Measurements from ENCODE around the gene COQ8A.
"Not testable (repeated sequence)": the region's sequence is repeated elsewhere in the genome, so short reads cannot be mapped to it uniquely, and the experiment has no call there.

COQ8A gene

GRCh38 chr1:226952118-226952441, 12.0 kb downstream of the COQ8A start:
- no peak for DNase-seq
- Mint-ChIP-seq H3K27me3 (no peaks in the 10 kb centered on the region), H3K4me3 (no peak overlapping the region), H3K36me3 (peaks cover 4% of the 10 kb centered on the region), H3K4me1 (no peaks in the 10 kb centered on the region), H3K9me3 (peaks cover 10% of the 10 kb centered on the region), H3K27ac (no peak overlapping the region)
- CTCF ChIA-PET: no interaction called here

GRCh38 chr1:226953175-226953800, 13.2 kb downstream of the COQ8A start:
- CTCF ChIA-PET: no interaction called here
- Mint-ChIP-seq H3K4me3 (no peak overlapping the region), H3K4me1 (no peaks in the 10 kb centered on the region), H3K27ac (no peak overlapping the region), H3K27me3 (no peaks in the 10 kb centered on the region), H3K9me3 (peaks cover 19% of the 10 kb centered on the region), H3K36me3 (peaks cover 14% of the 10 kb centered on the region)
- no peak for DNase-seq

GRCh38 chr1:226954337-226954736, 14.2 kb downstream of the COQ8A start:
- H3K36me3 Mint-ChIP-seq: peaks cover 16% of the 10 kb centered on the region
- H3K27me3 Mint-ChIP-seq: no peaks in the 10 kb centered on the region
- no peak overlapping the region for H3K27ac Mint-ChIP-seq
- CTCF ChIA-PET: no interaction called here
- DNase-seq: no peak
- H3K4me3 Mint-ChIP-seq: no peak overlapping the region
- H3K4me1 Mint-ChIP-seq: no peaks in the 10 kb centered on the region
- peaks cover 26% of the 10 kb centered on the region for H3K9me3 Mint-ChIP-seq

- CTCF ChIA-PET: no interaction called here
- Mint-ChIP-seq H3K27ac (peak overlapping the region; percentile 2), H3K27me3 (no peaks in the 10 kb centered on the region), H3K4me1 (no peaks in the 10 kb centered on the region), H3K9me3 (peaks cover 30% of the 10 kb centered on the region), H3K36me3 (peaks cover 21% of the 10 kb centered on the region), H3K4me3 (no peak overlapping the region)
- DNase-seq: no peak
Measured at GRCh38 chr1:226954777-226955176, 14.7 kb downstream of the COQ8A start.

- Mint-ChIP-seq H3K36me3 (peaks cover 21% of the 10 kb centered on the region), H3K9me3 (peaks cover 31% of the 10 kb centered on the region)
- H3K4me1 Mint-ChIP-seq, H3K27ac Mint-ChIP-seq, CTCF ChIA-PET, H3K27me3 Mint-ChIP-seq, DNase-seq, H3K4me3 Mint-ChIP-seq: not testable (repeated sequence)
Measured at GRCh38 chr1:226955857-226956256, 15.8 kb downstream of the COQ8A start.

GRCh38 chr1:226956942-226957713, 17.0 kb downstream of the COQ8A start:
- no peak overlapping the region for H3K27ac Mint-ChIP-seq
- no peaks in the 10 kb centered on the region for H3K4me1 Mint-ChIP-seq
- H3K4me3 Mint-ChIP-seq: no peak overlapping the region
- peaks cover 21% of the 10 kb centered on the region for H3K36me3 Mint-ChIP-seq
- peaks cover 31% of the 10 kb centered on the region for H3K9me3 Mint-ChIP-seq
- DNase-seq: no peak
- CTCF ChIA-PET: no interaction called here
- no peaks in the 10 kb centered on the region for H3K27me3 Mint-ChIP-seq

GRCh38 chr1:226957714-226958113, 17.6 kb downstream of the COQ8A start:
- no peak overlapping the region for H3K27ac Mint-ChIP-seq
- no peak for DNase-seq
- no peaks in the 10 kb centered on the region for H3K4me1 Mint-ChIP-seq
- H3K36me3 Mint-ChIP-seq: peaks cover 21% of the 10 kb centered on the region
- H3K4me3 Mint-ChIP-seq: no peak overlapping the region
- H3K27me3 Mint-ChIP-seq: no peaks in the 10 kb centered on the region
- CTCF ChIA-PET: no interaction called here
- peaks cover 31% of the 10 kb centered on the region for H3K9me3 Mint-ChIP-seq

- Mint-ChIP-seq H3K27ac (no peak overlapping the region), H3K27me3 (no peaks in the 10 kb centered on the region), H3K4me1 (no peaks in the 10 kb centered on the region), H3K9me3 (peaks cover 31% of the 10 kb centered on the region), H3K36me3 (peaks cover 21% of the 10 kb centered on the region), H3K4me3 (no peak overlapping the region)
- CTCF ChIA-PET: no interaction called here
- no peak for DNase-seq
Measured at GRCh38 chr1:226958300-226958699, 18.2 kb downstream of the COQ8A start.

- DNase-seq: no peak
- Mint-ChIP-seq H3K36me3 (peaks cover 20% of the 10 kb centered on the region), H3K4me3 (no peak overlapping the region), H3K9me3 (peaks cover 27% of the 10 kb centered on the region), H3K27ac (no peak overlapping the region), H3K27me3 (no peaks in the 10 kb centered on the region), H3K4me1 (peaks cover 2% of the 10 kb centered on the region)
- CTCF ChIA-PET: no interaction called here
Measured at GRCh38 chr1:226960256-226960655, 20.2 kb downstream of the COQ8A start.

GRCh38 chr1:226960944-226961765, 21.1 kb downstream of the COQ8A start:
- DNase-seq: peak; percentile 8
- Mint-ChIP-seq H3K27me3 (no peaks in the 10 kb centered on the region), H3K4me3 (no peak overlapping the region), H3K27ac (no peak overlapping the region), H3K4me1 (peaks cover 2% of the 10 kb centered on the region), H3K36me3 (peaks cover 22% of the 10 kb centered on the region), H3K9me3 (peaks cover 24% of the 10 kb centered on the region)
- CTCF ChIA-PET: no interaction called here

- Mint-ChIP-seq H3K27me3 (no peaks in the 10 kb centered on the region), H3K4me3 (no peak overlapping the region), H3K36me3 (peaks cover 24% of the 10 kb centered on the region), H3K9me3 (peaks cover 16% of the 10 kb centered on the region), H3K4me1 (peaks cover 2% of the 10 kb centered on the region), H3K27ac (no peak overlapping the region)
- no peak for DNase-seq
- CTCF ChIA-PET: no interaction called here
Measured at GRCh38 chr1:226962421-226963391, 22.6 kb downstream of the COQ8A start.

GRCh38 chr1:226964068-226964425, 24.0 kb downstream of the COQ8A start:
- CTCF ChIA-PET: no interaction called here
- Mint-ChIP-seq H3K27me3 (no peaks in the 10 kb centered on the region), H3K36me3 (peaks cover 17% of the 10 kb centered on the region), H3K9me3 (peaks cover 8% of the 10 kb centered on the region), H3K27ac (peak overlapping the region; percentile 45), H3K4me1 (peaks cover 2% of the 10 kb centered on the region), H3K4me3 (no peak overlapping the region)
- DNase-seq: no peak

- H3K9me3 Mint-ChIP-seq: peaks cover under 1% of the 10 kb centered on the region
- peaks cover 18% of the 10 kb centered on the region for H3K36me3 Mint-ChIP-seq
- H3K4me3 Mint-ChIP-seq: no peak overlapping the region
- CTCF ChIA-PET: interaction anchor here (0.6 kb wide), 1 partner anchor 403 kb away, joined by 3 read pairs; no protein-coding TSS in a partner anchor
- H3K4me1 Mint-ChIP-seq: peaks cover 2% of the 10 kb centered on the region
- DNase-seq: no peak
- H3K27me3 Mint-ChIP-seq: no peaks in the 10 kb centered on the region
- no peak overlapping the region for H3K27ac Mint-ChIP-seq
Measured at GRCh38 chr1:226964611-226965486, 24.8 kb downstream of the COQ8A start.

All from activated naive CD4-positive, alpha-beta T cell treated with anti-CD3 and anti-CD28 coated beads, Interleukin-2, amount 10 ng/mL, durations not matched to agents 7 days and 5 days (primary cell).